ENCODE measurements around the gene RASSF8. TPM values are rescaled to one million over a fixed set of nuclear protein-coding genes. Genes with fewer than 3 reads are reported as not detected.

RASSF8 gene
- total and polyA plus RNA-seq, 9 of the 15 experiments (the other 6 are each of a cell fraction or from before 2014, with no cell fraction given), result 0.01 to 0.36 (median 0.12) TPM; not detected in 1

DNA sequence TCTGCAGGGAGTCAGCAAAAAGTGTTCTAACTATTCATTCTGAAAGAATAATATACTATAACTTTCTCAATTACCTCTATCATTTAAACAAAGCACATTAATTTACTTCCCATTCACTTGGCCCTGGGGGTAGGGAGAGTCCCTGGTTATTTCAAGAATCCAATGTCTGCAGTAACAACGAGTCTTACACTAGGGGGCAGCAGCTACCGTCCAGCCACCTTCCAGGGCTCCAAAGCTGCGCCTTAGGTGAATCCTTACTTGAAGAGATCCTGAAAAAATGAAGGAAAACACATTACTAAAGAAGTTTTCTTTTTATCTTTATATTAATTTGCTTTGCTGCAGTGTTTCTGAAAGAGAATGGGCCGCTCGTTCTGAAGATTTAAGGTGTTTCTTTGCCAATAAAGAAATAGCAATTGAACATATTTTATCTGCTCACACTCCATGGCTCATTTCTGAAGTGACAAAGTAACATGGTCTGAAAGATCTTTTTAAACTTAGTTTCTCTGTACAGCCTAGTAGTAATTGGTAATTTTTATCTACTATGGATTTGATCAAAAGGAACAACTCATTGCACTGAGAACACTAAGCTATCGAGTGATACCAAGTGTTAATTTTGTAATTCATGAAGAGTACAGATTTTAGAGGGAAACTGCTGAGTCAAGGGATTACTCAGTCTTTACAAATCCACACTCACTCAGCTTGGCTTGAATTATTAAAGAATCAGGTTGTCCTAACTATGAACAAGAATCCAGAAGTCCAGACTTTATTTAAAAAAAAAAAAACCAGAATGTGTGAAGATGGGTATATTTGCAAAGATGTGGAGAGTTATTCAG is 138.8 kb downstream of the RASSF8 start (continued):
- TF ChIP-seq, protein P1, sequence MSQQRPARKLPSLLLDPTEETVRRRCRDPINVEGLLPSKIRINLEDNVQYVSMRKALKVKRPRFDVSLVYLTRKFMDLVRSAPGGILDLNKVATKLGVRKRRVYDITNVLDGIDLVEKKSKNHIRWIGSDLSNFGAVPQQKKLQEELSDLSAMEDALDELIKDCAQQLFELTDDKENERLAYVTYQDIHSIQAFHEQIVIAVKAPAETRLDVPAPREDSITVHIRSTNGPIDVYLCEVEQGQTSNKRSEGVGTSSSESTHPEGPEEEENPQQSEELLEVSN (IDR thresholded peaks at IDR 0.05; ENCODE audit: borderline replicate concordance in 1 of 2, extremely low read depth in 1 of 2, insufficient read depth in 1 of 2, insufficient read length in 1 of 2, low read depth in 1 of 2, low read length in 1 of 2, poor library complexity in 1 of 2, severe bottlenecking in 1 of 2), result no peak

DNA sequence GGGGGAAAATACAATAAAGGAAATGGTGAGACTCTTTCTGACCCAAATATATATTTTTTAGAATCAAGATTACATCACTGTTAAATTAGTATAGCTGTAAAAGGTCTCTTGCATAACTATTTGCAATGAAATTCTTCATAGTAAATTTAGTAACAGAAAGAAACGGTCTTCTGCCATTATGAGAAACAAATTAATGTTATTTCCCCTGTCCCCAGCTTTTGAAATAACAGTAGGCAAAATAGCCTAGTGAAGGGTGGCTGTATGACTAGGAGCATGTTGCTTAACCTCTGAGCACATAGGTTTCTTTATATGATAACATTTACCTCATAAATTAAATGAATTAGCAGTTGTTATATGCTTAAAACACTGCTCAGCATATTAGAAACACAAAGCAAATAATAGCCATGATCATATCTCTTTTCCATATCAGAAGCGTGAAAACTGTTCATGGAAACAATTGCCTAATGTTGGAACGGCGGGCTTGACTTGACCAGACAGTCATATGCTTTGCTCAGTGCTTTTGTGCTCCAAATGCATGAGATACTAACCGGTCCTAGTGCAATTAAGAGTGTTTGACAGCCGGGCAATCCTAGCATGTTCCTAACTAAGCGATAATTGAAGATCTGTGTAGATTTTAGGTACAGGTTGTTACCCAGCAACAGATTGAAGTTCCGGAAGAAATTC is 142.3 kb downstream of the RASSF8 start:
- Histone ChIP-seq H3K4me1 (replicated peaks in 1 of 2; ENCODE audit: control insufficient read depth in 2 of 2, insufficient read depth in 2 of 2, low read length in 2 of 2) (no peaks in the 10 kb centered on the region), H3K4me2 (ENCODE audit: insufficient read depth, low read length) (no peak overlapping the region), H2AFZ (ENCODE audit: low read depth, low read length) (no peak overlapping the region), H3K9ac (ENCODE audit: insufficient read depth in 1 of 2, low read depth in 2 of 2, low read length in 2 of 2) (no peak overlapping the region), H3K27me3 (ENCODE audit: control insufficient read depth in 2 of 2, insufficient read depth in 2 of 2, low read length in 2 of 2) (peaks cover 5 to 12% of the 10 kb centered on the region in 2 experiments; a peak in 3 of 5 replicates), H3K36me3 (ENCODE audit: control insufficient read depth, insufficient read depth, low read length) (no peaks in the 10 kb centered on the region), H3K27ac (ENCODE audit: extremely low read depth, low read depth, low read length) (no peak overlapping the region), H3K9me1 (ENCODE audit: control insufficient read depth, insufficient read depth, low read length) (no peaks in the 10 kb centered on the region), H3K9me3 (replicated peaks; ENCODE audit: control insufficient read depth, insufficient read depth, low read depth, low read length) (no peaks in the 10 kb centered on the region), H3K79me2 (ENCODE audit: control insufficient read depth, insufficient read depth, low read length) (no peaks in the 10 kb centered on the region), H4K20me1 (replicated peaks; ENCODE audit: control insufficient read depth, insufficient read depth, low read length) (no peaks in the 10 kb centered on the region), H3K4me3 (no peak overlapping the region)
- intact Hi-C loops (cut with micrococcal nuclease), result no loop called here
- WGBS (ENCODE audit: insufficient coverage, low coverage, missing lambda C conversion rate), result 6% methylated on average over 8 of the region's 8 CpGs
- TF ChIP-seq ATF1 (CRISPR knock-in tag; IDR thresholded peaks at IDR 0.05) (no peak), ATF1 (tag; IDR thresholded peaks at IDR 0.05) (no peak), NFATC3 (IDR thresholded peaks at IDR 0.05) (no peak)
- TF ChIP-seq, protein P2, sequence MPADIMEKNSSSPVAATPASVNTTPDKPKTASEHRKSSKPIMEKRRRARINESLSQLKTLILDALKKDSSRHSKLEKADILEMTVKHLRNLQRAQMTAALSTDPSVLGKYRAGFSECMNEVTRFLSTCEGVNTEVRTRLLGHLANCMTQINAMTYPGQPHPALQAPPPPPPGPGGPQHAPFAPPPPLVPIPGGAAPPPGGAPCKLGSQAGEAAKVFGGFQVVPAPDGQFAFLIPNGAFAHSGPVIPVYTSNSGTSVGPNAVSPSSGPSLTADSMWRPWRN (IDR thresholded peaks at IDR 0.05; ENCODE audit: low read depth), result no peak
- TF ChIP-seq, protein P3, sequence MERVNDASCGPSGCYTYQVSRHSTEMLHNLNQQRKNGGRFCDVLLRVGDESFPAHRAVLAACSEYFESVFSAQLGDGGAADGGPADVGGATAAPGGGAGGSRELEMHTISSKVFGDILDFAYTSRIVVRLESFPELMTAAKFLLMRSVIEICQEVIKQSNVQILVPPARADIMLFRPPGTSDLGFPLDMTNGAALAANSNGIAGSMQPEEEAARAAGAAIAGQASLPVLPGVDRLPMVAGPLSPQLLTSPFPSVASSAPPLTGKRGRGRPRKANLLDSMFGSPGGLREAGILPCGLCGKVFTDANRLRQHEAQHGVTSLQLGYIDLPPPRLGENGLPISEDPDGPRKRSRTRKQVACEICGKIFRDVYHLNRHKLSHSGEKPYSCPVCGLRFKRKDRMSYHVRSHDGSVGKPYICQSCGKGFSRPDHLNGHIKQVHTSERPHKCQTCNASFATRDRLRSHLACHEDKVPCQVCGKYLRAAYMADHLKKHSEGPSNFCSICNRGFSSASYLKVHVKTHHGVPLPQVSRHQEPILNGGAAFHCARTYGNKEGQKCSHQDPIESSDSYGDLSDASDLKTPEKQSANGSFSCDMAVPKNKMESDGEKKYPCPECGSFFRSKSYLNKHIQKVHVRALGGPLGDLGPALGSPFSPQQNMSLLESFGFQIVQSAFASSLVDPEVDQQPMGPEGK (CRISPR knock-in tag; IDR thresholded peaks at IDR 0.05; ENCODE audit: borderline replicate concordance), result no peak
- in situ Hi-C loops (cut with MboI), result no loop called here
- no peak for ATAC-seq
- no peak for DNase-seq (ENCODE audit: extremely low read depth in 1 of 4, low spot score in 3 of 4)
- POLR2A ChIA-PET, result no interaction called here
- no peak for FAIRE-seq
- BruUV-seq (replicated peaks), result no TSS peak
- CTCF ChIA-PET (ENCODE audit: low intra/inter-chr PET ratio), result no interaction called here
